ENCODE data around the gene TLCD3A.

- TF ChIP-seq CTCF (IDR thresholded peaks at IDR 0.05; ENCODE audit: insufficient read depth, low read depth, low read length) (no peak), EZH2 (IDR thresholded peaks at IDR 0.05; ENCODE audit: insufficient read depth, low read length) (no peak)
Measured at GRCh38 chr17:753418-753817, 21.0 kb downstream of the TLCD3A start.
